Right hindlimb (tissue), 1 donor: ENCODE data around the gene DIAPH2.

ENCODE experiments used
- DNase-seq: peaks from one replicate; pipeline ENCODE4 v3.0.0-alpha.2; 2018

DIAPH2 gene

DNA sequence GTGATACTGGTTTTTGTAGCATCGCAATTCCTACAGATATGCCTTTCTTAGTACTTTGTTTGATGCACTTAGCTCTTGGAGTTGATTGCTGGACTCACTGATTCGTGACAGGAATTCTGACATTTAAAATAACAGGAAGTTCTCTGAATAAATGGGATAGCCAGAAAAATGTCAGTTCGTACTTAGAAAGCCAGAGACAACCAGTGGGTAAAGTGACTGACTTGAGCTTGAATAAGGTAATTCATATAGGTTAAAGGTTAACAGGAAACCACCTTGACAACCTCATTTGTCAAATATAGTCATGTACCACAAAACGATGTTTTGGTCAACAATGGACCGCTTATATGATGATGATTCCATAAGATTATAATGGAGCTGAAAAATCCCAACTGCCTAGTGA is 380.4 kb downstream of the DIAPH2 start:
- no peak for DNase-seq

DNA sequence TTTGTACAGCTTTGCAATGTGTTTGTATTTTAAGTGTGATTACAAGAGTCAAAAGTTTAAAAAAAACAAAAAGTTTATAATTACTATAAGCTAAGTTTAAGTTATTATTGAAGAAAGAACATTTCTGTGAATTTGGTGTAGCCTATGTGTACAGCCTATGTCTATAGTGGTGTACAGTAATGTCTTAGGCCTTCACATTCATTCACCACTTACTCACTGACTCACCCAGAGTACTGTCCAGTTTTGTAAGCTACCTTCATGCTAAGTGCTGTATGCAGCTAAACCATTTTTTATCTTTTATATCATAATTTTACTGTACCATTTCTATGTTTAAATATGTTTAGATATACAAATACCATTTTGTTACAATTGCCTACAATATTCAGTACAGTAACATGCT is 381.3 kb downstream of the DIAPH2 start:
- DNase-seq, result no peak

DNA sequence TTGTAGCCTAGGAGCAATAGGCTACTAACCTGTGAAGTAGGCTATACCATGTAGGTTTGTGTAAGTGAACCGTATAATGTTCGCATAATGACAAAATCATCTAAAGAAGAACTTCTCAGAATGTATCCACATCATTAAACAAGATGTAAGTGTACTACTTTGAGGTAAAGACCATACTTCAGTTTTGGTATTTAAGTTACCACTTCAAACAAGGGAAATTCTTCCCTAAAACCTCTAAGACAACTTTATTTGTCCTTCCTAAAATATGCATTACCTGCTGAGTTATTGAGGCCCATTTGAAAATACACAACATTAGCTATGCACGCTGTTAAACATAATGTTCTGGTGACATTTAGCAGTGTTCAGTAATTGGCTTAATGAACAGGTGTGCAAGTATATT is 381.7 kb downstream of the DIAPH2 start:
- DNase-seq, result no peak

DNA sequence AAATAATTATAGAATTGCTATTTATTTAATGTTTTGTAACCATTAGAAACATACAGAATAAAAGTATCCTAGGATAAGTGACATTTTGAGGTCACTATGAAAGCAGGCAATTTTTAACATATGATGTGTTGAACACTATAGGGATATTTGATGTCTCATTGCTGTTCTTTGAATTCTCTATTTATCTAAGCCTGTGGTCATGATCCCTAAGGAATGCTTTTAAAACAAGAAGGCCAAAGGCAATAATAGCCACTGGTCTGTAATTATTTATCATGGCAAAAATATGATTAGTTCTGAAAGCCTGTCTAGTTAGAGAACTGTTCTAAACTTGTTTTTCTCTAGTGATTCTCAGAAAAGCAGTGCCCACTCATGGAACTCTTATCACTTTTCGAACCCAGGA is 385.7 kb downstream of the DIAPH2 start:
- DNase-seq, result no peak

GRCh38 chrX:97074400-97074799 is 389.8 kb downstream of the DIAPH2 start:
- no peak for DNase-seq

GRCh38 chrX:97089116-97089515 is 404.5 kb downstream of the DIAPH2 start:
- DNase-seq, result no peak

DNA sequence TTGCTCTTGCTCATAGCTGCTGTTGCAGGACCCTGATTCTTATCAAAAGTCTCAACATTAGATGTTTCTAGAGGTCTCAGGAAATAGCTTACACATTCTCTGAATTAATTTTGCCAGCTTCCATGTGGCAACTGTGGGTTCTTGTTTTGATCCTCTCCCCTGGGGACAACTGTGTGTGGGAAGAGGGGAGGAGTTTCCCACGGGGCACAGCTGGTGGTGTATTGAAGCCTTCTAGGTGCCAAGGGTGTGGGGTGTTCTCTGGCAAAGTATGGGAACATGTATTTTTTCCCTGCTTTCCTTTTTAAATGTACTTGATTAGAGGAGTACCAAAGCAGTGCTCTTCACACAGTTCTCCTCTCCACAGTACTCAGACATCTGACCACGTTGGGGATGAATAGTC is 411.7 kb downstream of the DIAPH2 start:
- DNase-seq, result no peak

DNA sequence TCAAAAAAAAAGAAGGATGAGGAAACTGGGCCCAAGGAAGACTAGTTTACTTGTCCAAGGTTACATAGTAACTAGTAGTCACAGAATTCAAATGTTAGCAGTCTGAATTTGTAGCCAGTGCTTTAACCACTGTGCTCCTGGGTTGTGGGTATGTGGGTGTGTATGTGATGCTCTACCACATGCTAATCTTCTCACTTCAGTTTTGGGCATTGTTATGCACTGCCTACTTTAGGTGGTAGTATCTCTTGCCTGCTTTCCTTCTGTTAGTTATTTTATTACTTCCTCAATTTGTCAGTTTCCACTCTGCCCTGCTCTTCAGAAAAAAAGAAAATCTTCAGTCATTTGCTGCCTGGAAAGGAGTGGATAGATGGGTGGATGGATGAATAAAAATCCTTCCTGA is 418.3 kb downstream of the DIAPH2 start:
- no peak for DNase-seq

DNA sequence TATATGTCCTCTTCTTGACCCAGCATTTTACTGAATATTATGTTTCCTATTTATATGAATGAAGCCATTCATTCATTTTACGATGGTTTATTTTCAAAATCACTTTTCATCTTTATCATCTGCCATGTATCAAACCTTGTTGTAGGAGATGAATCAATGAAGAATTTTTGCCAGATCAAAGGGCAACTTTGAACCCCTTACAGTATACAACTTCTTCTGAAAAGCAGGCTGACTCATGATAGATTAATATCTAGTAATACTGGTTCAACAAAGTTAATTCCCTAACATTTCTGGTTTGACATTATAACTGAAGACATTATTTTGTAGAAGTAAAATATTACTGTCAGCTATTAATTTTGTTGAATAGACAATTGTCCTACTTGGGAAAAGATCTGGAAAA is 425.1 kb downstream of the DIAPH2 start:
- DNase-seq, result no peak

- DNase-seq, result no peak
Observed at GRCh38 chrX:97117572-97117971, 432.9 kb downstream of the DIAPH2 start.

DNA sequence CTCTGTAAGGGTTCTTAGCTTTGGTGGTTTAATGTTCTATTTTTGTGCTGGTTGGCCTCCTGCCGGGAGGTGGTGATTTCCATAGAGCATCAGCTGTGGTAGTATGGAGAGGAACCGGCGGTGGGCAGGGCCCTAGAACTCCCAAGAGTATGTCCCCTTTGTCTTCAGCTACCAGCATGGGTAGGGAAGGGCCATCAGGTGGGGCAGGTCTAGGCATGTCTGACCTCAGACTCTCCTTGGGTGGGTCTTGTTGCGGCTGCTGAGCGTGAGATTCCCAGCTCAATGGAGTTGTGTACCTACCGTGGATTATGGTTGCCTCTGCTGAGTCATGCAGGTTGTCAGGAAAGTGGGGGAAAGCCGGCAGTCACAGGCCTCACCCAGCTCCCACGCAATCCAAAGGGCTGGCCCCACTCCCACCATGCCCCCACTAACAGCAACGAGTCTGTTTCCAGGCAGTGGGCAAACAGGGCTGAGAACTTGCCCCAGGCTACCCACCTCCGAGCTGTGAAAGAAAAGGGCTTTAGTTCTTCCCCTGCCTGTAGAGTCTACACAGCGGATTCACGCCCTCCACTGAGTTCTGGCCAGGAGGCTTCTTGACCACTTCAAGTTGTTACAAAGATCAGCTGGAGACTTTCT is 434.9 kb downstream of the DIAPH2 start:
- DNase-seq, result no peak

DNA sequence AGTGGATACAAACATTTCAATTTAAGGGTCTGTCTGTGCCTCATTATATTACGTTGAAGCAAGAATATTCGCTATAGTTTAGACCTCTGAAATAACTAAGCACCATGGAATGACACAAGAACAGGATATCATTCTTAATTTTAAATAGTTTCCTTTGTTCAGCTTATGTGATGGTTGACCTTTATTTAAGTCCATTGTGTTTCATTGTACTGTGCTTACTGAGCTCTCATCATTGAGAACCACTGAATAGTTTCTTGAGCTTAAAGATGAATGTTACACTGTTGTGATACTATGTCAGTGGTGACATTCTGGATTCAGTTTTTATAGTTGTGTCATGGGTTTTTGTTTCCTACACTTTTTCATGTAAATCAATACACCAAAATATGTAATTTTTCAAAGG is 438.4 kb downstream of the DIAPH2 start:
- no peak for DNase-seq

DNA sequence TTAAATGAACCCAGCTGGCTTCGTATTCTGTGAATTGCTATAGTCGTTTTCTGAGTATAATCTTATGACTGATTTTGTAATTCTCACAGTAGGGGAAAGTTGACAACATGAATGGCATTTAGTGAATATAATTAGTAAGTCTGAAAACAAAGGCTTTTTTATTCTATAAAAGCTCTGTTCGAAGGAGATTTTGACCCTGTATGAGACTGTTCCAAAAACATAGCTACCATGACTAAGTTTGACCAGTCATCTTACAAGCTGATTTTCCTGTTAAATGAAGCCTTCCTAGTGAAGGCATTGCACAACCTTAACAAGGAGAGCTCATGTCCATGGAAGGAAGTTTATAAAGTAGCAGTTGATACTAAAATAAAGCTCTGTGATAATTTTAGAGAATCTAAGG is 441.4 kb downstream of the DIAPH2 start:
- DNase-seq, result no peak

- DNase-seq, result no peak
Observed at GRCh38 chrX:97132664-97133415, 448.2 kb downstream of the DIAPH2 start.

- DNase-seq, result no peak
Observed at GRCh38 chrX:97145934-97146333, 461.3 kb downstream of the DIAPH2 start.

DNA sequence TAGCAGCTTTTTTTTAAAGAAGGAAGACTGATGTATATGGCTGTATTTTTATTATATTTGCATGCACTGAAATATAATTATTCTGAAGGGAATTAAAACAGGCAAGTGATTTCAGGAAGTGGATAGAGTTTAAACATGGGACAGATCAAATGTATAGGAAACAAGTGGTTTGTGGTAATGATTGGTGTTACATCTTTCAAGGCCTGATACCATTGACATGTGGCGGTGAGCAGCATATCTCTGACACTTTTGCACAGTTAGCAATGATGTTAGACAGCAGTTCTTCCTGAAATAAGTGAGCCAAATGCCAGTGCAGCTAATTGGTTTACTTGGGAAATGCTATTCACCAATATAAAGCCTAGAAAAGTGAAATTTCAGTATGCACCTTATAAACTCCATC is 471.2 kb downstream of the DIAPH2 start:
- no peak for DNase-seq

GRCh38 chrX:97158269-97158668 is 473.6 kb downstream of the DIAPH2 start:
- no peak for DNase-seq

- DNase-seq, result no peak
Observed at GRCh38 chrX:97159916-97160800, 475.5 kb downstream of the DIAPH2 start.

DNA sequence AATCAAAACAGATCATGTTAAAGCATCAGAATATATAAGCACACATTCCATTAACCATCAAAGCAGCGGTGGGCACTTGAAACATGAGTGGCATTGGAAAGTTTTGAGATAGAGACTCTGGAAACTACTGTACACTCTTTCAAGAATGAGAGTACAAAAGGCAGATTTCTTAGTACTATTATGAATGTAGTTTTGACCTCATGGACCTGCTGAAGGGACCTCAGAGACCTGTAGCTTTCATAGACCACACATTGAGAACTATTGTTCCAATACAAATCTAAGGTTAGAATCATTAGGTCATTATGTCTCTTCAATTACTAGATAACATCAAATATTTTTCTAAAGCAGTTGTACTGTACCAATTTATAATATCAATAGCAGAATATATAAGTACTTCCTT is 482.7 kb downstream of the DIAPH2 start:
- no peak for DNase-seq

GRCh38 chrX:97168646-97169045 is 484.0 kb downstream of the DIAPH2 start:
- no peak for DNase-seq

- DNase-seq, result no peak
Observed at GRCh38 chrX:97175147-97175546, 490.5 kb downstream of the DIAPH2 start.

- no peak for DNase-seq
Observed at GRCh38 chrX:97189668-97190067, 505.0 kb downstream of the DIAPH2 start.

DNA sequence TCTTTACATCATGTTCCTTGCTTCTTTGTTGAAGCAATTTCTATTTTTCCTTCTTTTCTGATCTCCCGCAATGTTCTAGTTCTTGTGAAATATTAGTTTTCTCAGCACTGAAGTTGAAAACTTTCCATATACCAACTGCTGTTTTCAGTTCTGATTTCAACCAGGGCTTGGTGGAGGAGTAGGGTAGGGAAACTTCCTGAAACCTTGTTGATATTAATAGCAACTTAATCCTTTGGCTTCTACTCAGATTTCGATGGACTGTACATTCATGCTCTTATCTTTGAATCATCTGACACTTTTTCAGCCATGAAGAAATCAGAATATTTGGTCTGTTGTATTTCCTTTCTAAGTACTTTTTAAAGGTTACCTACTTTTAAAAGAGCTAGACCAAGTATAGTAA is 514.9 kb downstream of the DIAPH2 start:
- DNase-seq, result no peak

DNA sequence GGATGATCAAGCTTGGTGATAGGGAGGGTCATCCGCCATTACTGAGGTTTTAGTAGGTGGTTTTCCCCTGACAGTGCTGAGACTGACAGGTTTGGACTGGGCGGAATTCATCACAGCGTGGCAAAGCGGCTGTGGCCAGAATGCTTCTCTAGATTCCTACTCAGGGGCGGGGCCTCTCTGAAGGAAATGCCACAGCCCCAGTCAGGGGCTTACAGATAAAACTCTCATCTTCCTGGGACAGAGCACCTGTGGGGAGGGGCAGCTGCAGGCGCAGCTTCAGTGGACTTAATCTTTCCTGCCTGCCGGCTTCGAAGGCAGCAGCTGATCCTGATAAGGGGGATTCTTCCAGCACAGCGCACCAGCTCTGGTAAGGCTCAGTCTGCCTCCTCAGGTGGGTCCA is 515.8 kb downstream of the DIAPH2 start:
- DNase-seq, result no peak
